ENCODE data around the gene RPRML. TPM values are rescaled to one million over a fixed set of nuclear protein-coding genes. Genes with fewer than 3 reads are reported as not detected.

RPRML gene
- total RNA-seq, 1 experiment from 2014 or later = 1.3 TPM

GRCh38 chr17:46944931-46945330 lies 34.1 kb downstream of the RPRML start:
- Mint-ChIP-seq H3K27ac (peak overlapping the region in 1 of 3 experiments; percentile 78; a peak in 3 of 7 replicates), H3K36me3 (ENCODE audit: insufficient read depth in 1 of 3, low read depth in 3 of 3) (peaks cover 0 to 28% (median 14%) of the 10 kb centered on the region in 3 experiments; a peak in 5 of 7 replicates), H3K27me3 (ENCODE audit: low read depth) (peaks cover 6% of the 10 kb centered on the region), H3K9me3 (no peaks in the 10 kb centered on the region), H3K4me3 (no peak overlapping the region; a peak in 1 of 5 replicates), H3K4me1 (peaks cover 34 to 42% of the 10 kb centered on the region in 2 experiments)
- H4K20me1 ChIP-seq (ENCODE audit: control insufficient read depth, insufficient read depth, insufficient read length) = no peaks in the 10 kb centered on the region
- no peak overlapping the region for H2AFZ ChIP-seq (ENCODE audit: low read length)
- no peak overlapping the region for H3K9ac ChIP-seq (ENCODE audit: extremely low read depth, insufficient read length, low read length)
- no peaks in the 10 kb centered on the region for H3K23me2 ChIP-seq (ENCODE audit: insufficient read length, low read depth, low read length, poor library complexity, severe bottlenecking)
- TF ChIP-seq, protein P1, sequence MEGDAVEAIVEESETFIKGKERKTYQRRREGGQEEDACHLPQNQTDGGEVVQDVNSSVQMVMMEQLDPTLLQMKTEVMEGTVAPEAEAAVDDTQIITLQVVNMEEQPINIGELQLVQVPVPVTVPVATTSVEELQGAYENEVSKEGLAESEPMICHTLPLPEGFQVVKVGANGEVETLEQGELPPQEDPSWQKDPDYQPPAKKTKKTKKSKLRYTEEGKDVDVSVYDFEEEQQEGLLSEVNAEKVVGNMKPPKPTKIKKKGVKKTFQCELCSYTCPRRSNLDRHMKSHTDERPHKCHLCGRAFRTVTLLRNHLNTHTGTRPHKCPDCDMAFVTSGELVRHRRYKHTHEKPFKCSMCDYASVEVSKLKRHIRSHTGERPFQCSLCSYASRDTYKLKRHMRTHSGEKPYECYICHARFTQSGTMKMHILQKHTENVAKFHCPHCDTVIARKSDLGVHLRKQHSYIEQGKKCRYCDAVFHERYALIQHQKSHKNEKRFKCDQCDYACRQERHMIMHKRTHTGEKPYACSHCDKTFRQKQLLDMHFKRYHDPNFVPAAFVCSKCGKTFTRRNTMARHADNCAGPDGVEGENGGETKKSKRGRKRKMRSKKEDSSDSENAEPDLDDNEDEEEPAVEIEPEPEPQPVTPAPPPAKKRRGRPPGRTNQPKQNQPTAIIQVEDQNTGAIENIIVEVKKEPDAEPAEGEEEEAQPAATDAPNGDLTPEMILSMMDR (conservative IDR thresholded peaks at IDR 0.05) = no peak
- H2BK120ac ChIP-seq (ENCODE audit: low read depth, low read length, poor library complexity, severe bottlenecking) = no peak overlapping the region
- no peak overlapping the region for H3K56ac ChIP-seq (ENCODE audit: insufficient read length, low read depth, low read length)
- no peaks in the 10 kb centered on the region for H3K79me2 ChIP-seq (ENCODE audit: insufficient read depth, low read length)
- H3T11ph ChIP-seq (ENCODE audit: low read length) = no peak overlapping the region
- no peak overlapping the region for H3K27ac ChIP-seq (ENCODE audit: insufficient read length, low read depth, low read length)
- H2BK12ac ChIP-seq (ENCODE audit: insufficient read length, low read depth, low read length) = no peak overlapping the region
- H4K8ac ChIP-seq (replicated peaks; ENCODE audit: insufficient read length, low read depth, low read length) = no peak overlapping the region
- no peak overlapping the region for H3K14ac ChIP-seq (ENCODE audit: insufficient read depth, low read length)
- H3K27me3 ChIP-seq (ENCODE audit: insufficient read depth, low read length) = no peaks in the 10 kb centered on the region
- H2BK15ac ChIP-seq (ENCODE audit: low read depth, low read length) = no peak overlapping the region
- no peak overlapping the region for H4K5ac ChIP-seq (ENCODE audit: insufficient read length, low read depth, low read length)
- H3K4me1 ChIP-seq (ENCODE audit: insufficient read depth, low read length) = no peaks in the 10 kb centered on the region; the same call in 1 of the 2 replicates
- H3K18ac ChIP-seq (ENCODE audit: insufficient read length, low read depth, low read length) = no peak overlapping the region
- H2AK5ac ChIP-seq (ENCODE audit: insufficient read length, low read length) = no peak overlapping the region
- no peak for DNase-seq
- H3K23ac ChIP-seq (ENCODE audit: insufficient read length, low read depth, low read length) = no peak overlapping the region
- no peaks in the 10 kb centered on the region for H3K79me1 ChIP-seq (ENCODE audit: insufficient read depth, low read depth, low read length, poor library complexity, severe bottlenecking)
- whole genome bisulfite sequencing (ENCODE audit: extremely low coverage, insufficient read length, low lambda C conversion rate) = no CpG with 5 or more reads among the region's 10 CpGs
- H3K4ac ChIP-seq (ENCODE audit: low read depth, low read length) = no peak overlapping the region
- no peak overlapping the region for H3K4me2 ChIP-seq (ENCODE audit: insufficient read depth, insufficient read length, low read length)
- H2BK5ac ChIP-seq (ENCODE audit: insufficient read length, low read length) = no peak overlapping the region
- no peak overlapping the region for H4K91ac ChIP-seq (ENCODE audit: insufficient read length, low read depth, low read length)
- no peak overlapping the region for H2BK20ac ChIP-seq (ENCODE audit: low read depth, low read length, poor library complexity, severe bottlenecking)
- no peaks in the 10 kb centered on the region for H3K9me3 ChIP-seq (ENCODE audit: control insufficient read depth, low read depth, low read length)

All from H9 (cell line).